MCF 10A (cell line): ENCODE data around the gene ALS2. TPM values are rescaled to one million over a fixed set of nuclear protein-coding genes. Genes with fewer than 3 reads are reported as not detected.

Source experiments
- BruUV-seq: library from RNA; stranded (reverse); fragments of 400-500 nt; replicated peaks from 2 replicates; lab custom pipeline; 2021; lab: Mats Ljungman, UMichigan
- CTCF ChIA-PET: fragments of 300-600 bp; sonication (Branson Sonifier 250); formaldehyde crosslinking; extraction: SDS; loops from one replicate; lab custom pipeline; 2021; ENCODE audit warnings: antibody characterized with exemption, inconsistent platforms; lab: Yijun Ruan, JAX
- POLR2A ChIA-PET: fragments of 300-600, 350-650 bp; sonication (Branson Sonifier 250); formaldehyde crosslinking; extraction: SDS; loops from one replicate; lab custom pipeline; 2020; ENCODE audit warnings: antibody characterized with exemption, inconsistent platforms; lab: Yijun Ruan, JAX
- DNase-seq: peaks from one replicate; pipeline ENCODE4 v3.0.0-alpha.2; 2018; ENCODE audit not compliant: unreplicated experiment
- H3K27ac Mint-ChIP-seq: one replicate; pipeline ENCODE4 v1.8.0; 2022; ENCODE audit warnings: mild to moderate bottlenecking, low read depth, mixed read lengths; ENCODE audit not compliant: unreplicated experiment
- H3K27me3 Mint-ChIP-seq: one replicate; pipeline ENCODE4 v1.8.0; 2022; ENCODE audit warnings: mixed read lengths; ENCODE audit not compliant: insufficient read depth, unreplicated experiment
- H3K36me3 Mint-ChIP-seq: one replicate; pipeline ENCODE4 v1.8.0; 2022; ENCODE audit warnings: mild to moderate bottlenecking, moderate library complexity, mixed read lengths; ENCODE audit not compliant: insufficient read depth, unreplicated experiment
- H3K4me1 Mint-ChIP-seq: one replicate; pipeline ENCODE4 v1.8.0; 2022; ENCODE audit warnings: mixed read lengths; ENCODE audit not compliant: insufficient read depth, unreplicated experiment
- H3K4me3 Mint-ChIP-seq: one replicate; pipeline ENCODE4 v1.8.0; 2022; ENCODE audit warnings: mild to moderate bottlenecking, moderate library complexity, mixed read lengths; ENCODE audit not compliant: unreplicated experiment
- H3K9me3 Mint-ChIP-seq: one replicate; pipeline ENCODE4 v1.8.0; 2022; ENCODE audit warnings: mixed read lengths; ENCODE audit not compliant: unreplicated experiment
- CTCF ChIP-seq: fragments of 200-600 bp; IDR thresholded peaks from one replicate; pipeline ENCODE4 v1.8.0; 2022; ENCODE audit warnings: antibody characterized with exemption, mild to moderate bottlenecking; ENCODE audit not compliant: unreplicated experiment
- intact Hi-C: fragments of 100-400 bp; cut with micrococcal nuclease; formaldehyde crosslinking; loops from 2 replicates; pipeline ENCODE4 v1.14.1; 2022
- total RNA-seq: library from RNA; stranded (reverse); gene quantifications from 2 replicates; pipeline ENCODE4 v1.2.3, GENCODE V29; 2022

ALS2 gene
- total RNA-seq, 1 experiment from 2014 or later: 14.6 TPM

- intact Hi-C loops: no loop called here
- CTCF ChIA-PET: interaction anchor here (0.6 to 0.7 kb wide), 4 partner anchors 10 to 900 kb away, joined by 3 to 5 read pairs (median 4); no protein-coding TSS in a partner anchor
- Mint-ChIP-seq H3K27ac (no peak overlapping the region), H3K9me3 (no peaks in the 10 kb centered on the region), H3K4me1 (no peaks in the 10 kb centered on the region), H3K4me3 (no peak overlapping the region), H3K36me3 (peaks cover 38% of the 10 kb centered on the region), H3K27me3 (no peaks in the 10 kb centered on the region)
- POLR2A ChIA-PET: no interaction called here
- TF ChIP-seq CTCF: no peak
- no peak for DNase-seq
- no TSS peak for BruUV-seq
These were observed 25.9 kb downstream of the ALS2 start for GRCh38 chr2:201754717-201755415.

- H3K27ac Mint-ChIP-seq: no peak overlapping the region
- CTCF ChIA-PET: no interaction called here
- no TSS peak for BruUV-seq
- no peaks in the 10 kb centered on the region for H3K9me3 Mint-ChIP-seq
- no peak for DNase-seq
- H3K4me1 Mint-ChIP-seq: no peaks in the 10 kb centered on the region
- POLR2A ChIA-PET: no interaction called here
- H3K36me3 Mint-ChIP-seq: peaks cover 29% of the 10 kb centered on the region
- no peaks in the 10 kb centered on the region for H3K27me3 Mint-ChIP-seq
- H3K4me3 Mint-ChIP-seq: no peak overlapping the region
- no peak for TF ChIP-seq CTCF
- intact Hi-C loops: no loop called here
These were observed 29.2 kb downstream of the ALS2 start for GRCh38 chr2:201751566-201751965.

- Mint-ChIP-seq H3K4me3 (no peak overlapping the region), H3K9me3 (no peaks in the 10 kb centered on the region), H3K36me3 (peaks cover 44% of the 10 kb centered on the region), H3K27ac (no peak overlapping the region), H3K27me3 (no peaks in the 10 kb centered on the region), H3K4me1 (no peaks in the 10 kb centered on the region)
- ChIA-PET POLR2A (no interaction called here), CTCF (no interaction called here)
- no peak for DNase-seq
- BruUV-seq: no TSS peak
- intact Hi-C loops: no loop called here
- TF ChIP-seq CTCF: no peak
These were observed 34.2 kb downstream of the ALS2 start for GRCh38 chr2:201746551-201746950.

- Mint-ChIP-seq H3K27ac (no peak overlapping the region), H3K9me3 (no peaks in the 10 kb centered on the region), H3K36me3 (peaks cover 43% of the 10 kb centered on the region), H3K27me3 (no peaks in the 10 kb centered on the region), H3K4me3 (no peak overlapping the region), H3K4me1 (no peaks in the 10 kb centered on the region)
- BruUV-seq: no TSS peak
- DNase-seq: no peak
- TF ChIP-seq CTCF: no peak
- intact Hi-C loops: no loop called here
- POLR2A ChIA-PET: no interaction called here
- CTCF ChIA-PET: no interaction called here
These were observed 45.2 kb downstream of the ALS2 start for GRCh38 chr2:201735486-201735885.
